HCT116 (cell line): ENCODE data around the gene TNNT2. TPM values are rescaled to one million over a fixed set of nuclear protein-coding genes. Genes with fewer than 3 reads are reported as not detected.

Source experiments
- ATAC-seq: fragments of 200-7000 bp; cut with Tn5 transposase; 2 replicates; pipeline ENCODE4 v1.9.1; 2020; ENCODE audit warnings: mild to moderate bottlenecking, moderate library complexity
- BruUV-seq: library from RNA; stranded (reverse); fragments of 400-500 nt; replicated peaks from 2 replicates; lab custom pipeline; 2021; lab: Mats Ljungman, UMichigan
- CTCF ChIA-PET: fragments of 300-600 bp; sonication (Branson Sonifier 250); formaldehyde crosslinking; loops from one replicate; lab custom pipeline; 2021; ENCODE audit warnings: antibody characterized with exemption; lab: Charles Lee
- POLR2A ChIA-PET: fragments of 300-600, 350-600 bp; sonication (Branson Sonifier 250); formaldehyde crosslinking; loops from one replicate; lab custom pipeline; 2021; ENCODE audit warnings: antibody characterized with exemption; lab: Charles Lee
- RAD21 ChIA-PET, 2 experiments: fragments of 300-600 bp; sonication (Branson Sonifier 250); formaldehyde crosslinking; loops; one replicate each; lab custom pipeline; 2023; ENCODE audit warnings: low total read pairs in 2 of 2; ENCODE audit not compliant: uncharacterized antibody in 2 of 2, unreplicated experiment in 2 of 2, low non-redundant PET in 1 of 2; lab: Charles Lee
- DNase-seq: peaks from one replicate; pipeline ENCODE4 v3.0.0-alpha.2; 2010; ENCODE audit warnings: low read depth, low spot score
- H2AFZ ChIP-seq: fragments of 200-600 bp; shearing (Covaris generic), sonication (generic); 2 replicates; pipeline ENCODE4 v1.6.1; 2017; ENCODE audit warnings: low read depth, mixed run types, mixed read lengths, antibody characterized with exemption, low read length; ENCODE audit not compliant: poor library complexity, severe bottlenecking
- H3K27ac ChIP-seq: 2 replicates; pipeline ENCODE4 v1.5.1; 2012; ENCODE audit warnings: low read depth, low read length
- H3K27me3 ChIP-seq: fragments of 200-600 bp; sonication (generic); 2 replicates; pipeline ENCODE4 v1.6.1; 2016; ENCODE audit warnings: mixed run types, low read length, mixed read lengths; ENCODE audit not compliant: insufficient read depth
- H3K36me3 ChIP-seq, 2 experiments: fragments of 200-500 bp in 1 of 2; fragments of 200-600 bp in 1 of 2; sonication (Bioruptor generic) in 1 of 2; sonication (generic) in 1 of 2; 2 replicates each; pipeline versions ENCODE4 v1.5.1 to v1.6.1; 2014 to 2016; ENCODE audit warnings: low read length in 2 of 2, inconsistent platforms in 1 of 2, mixed read lengths in 1 of 2, mixed run types in 1 of 2; ENCODE audit not compliant: insufficient read depth in 2 of 2, control insufficient read depth in 1 of 2
- H3K4me1 ChIP-seq, 2 experiments: fragments of 200-600 bp in 1 of 2; sonication (generic) in 1 of 2; 2 replicates each; pipeline versions ENCODE4 v1.5.1 to v1.6.1; 2012 to 2017; ENCODE audit warnings: low read length in 2 of 2, inconsistent platforms in 1 of 2, mild to moderate bottlenecking in 1 of 2, mixed read lengths in 1 of 2, mixed run types in 1 of 2, moderate library complexity in 1 of 2; ENCODE audit not compliant: insufficient read depth in 2 of 2, control insufficient read depth in 1 of 2
- H3K4me2 ChIP-seq: fragments of 200-600 bp; sonication (generic); 2 replicates; pipeline ENCODE4 v1.6.1; 2017; ENCODE audit warnings: mixed run types, low read length, mixed read lengths
- H3K4me3 ChIP-seq, 2 experiments: fragments of 200-600 bp in 1 of 2; sonication (generic) in 1 of 2; replicated peaks in 1 of 2; 2 replicates each; pipeline ENCODE4 v1.5.1; 2011 to 2016; ENCODE audit warnings: low read length in 2 of 2, control low read depth in 1 of 2, low read depth in 1 of 2, mild to moderate bottlenecking in 1 of 2, mixed read lengths in 1 of 2, mixed run types in 1 of 2
- H3K79me2 ChIP-seq: fragments of 200-600 bp; sonication (generic); 2 replicates; pipeline ENCODE4 v1.6.1; 2017; ENCODE audit warnings: mild to moderate bottlenecking, mixed run types, low read length, moderate library complexity, mixed read lengths; ENCODE audit not compliant: insufficient read depth
- H3K9ac ChIP-seq: fragments of 200-600 bp; sonication (generic); 2 replicates; pipeline ENCODE4 v1.6.1; 2016; ENCODE audit warnings: low read length, mixed read lengths
- H3K9me2 ChIP-seq: fragments of 200-600 bp; sonication (generic), shearing (Covaris generic); 2 replicates; pipeline ENCODE4 v1.6.1; 2017; ENCODE audit warnings: mixed run types, mild to moderate bottlenecking, moderate library complexity; ENCODE audit not compliant: insufficient read depth
- H3K9me3 ChIP-seq, 2 experiments: fragments of 200-500 bp in 1 of 2; fragments of 200-600 bp in 1 of 2; sonication (Bioruptor generic) in 1 of 2; sonication (generic) in 1 of 2; 2 replicates each; pipeline ENCODE4 v1.6.1; 2014 to 2017; ENCODE audit warnings: low read length in 2 of 2, mixed read lengths in 2 of 2, inconsistent platforms in 1 of 2, low read depth in 1 of 2, mild to moderate bottlenecking in 1 of 2, mixed run types in 1 of 2, moderate library complexity in 1 of 2; ENCODE audit not compliant: control insufficient read depth in 1 of 2, insufficient read depth in 1 of 2
- H4K20me1 ChIP-seq: fragments of 200-600 bp; sonication (generic), shearing (Covaris generic); 2 replicates; pipeline ENCODE4 v1.6.1; 2017; ENCODE audit warnings: mixed run types, mild to moderate bottlenecking, moderate library complexity; ENCODE audit not compliant: insufficient read depth
- CBX3 ChIP-seq: IDR thresholded peaks from 2 replicates; pipeline ENCODE4 v1.6.1; 2012; ENCODE audit warnings: low read depth
- EGR1 ChIP-seq: IDR thresholded peaks from 2 replicates; pipeline ENCODE4 v1.6.1; 2012; ENCODE audit warnings: low read depth
- ELF1 ChIP-seq: IDR thresholded peaks from 2 replicates; pipeline ENCODE4 v1.6.1; 2012; ENCODE audit warnings: low read depth, borderline replicate concordance
- JUND ChIP-seq: IDR thresholded peaks from 2 replicates; pipeline ENCODE4 v1.6.1; 2012
- POLR2A ChIP-seq: IDR thresholded peaks from 2 replicates; pipeline ENCODE4 v1.7.0; 2011; ENCODE audit warnings: borderline replicate concordance; ENCODE audit not compliant: insufficient read depth, insufficient read length; ENCODE audit errors: extremely low read depth
- SIN3A ChIP-seq: IDR thresholded peaks from 2 replicates; pipeline ENCODE4 v1.6.1; 2012; ENCODE audit warnings: low read depth
- YY1 ChIP-seq: IDR thresholded peaks from 2 replicates; pipeline ENCODE4 v1.6.1; 2011; ENCODE audit warnings: low read length, low read depth, moderate library complexity, mild to moderate bottlenecking; ENCODE audit not compliant: insufficient replicate concordance; ENCODE audit errors: extremely low read depth
- ZFX ChIP-seq: fragments of 450-650 bp; IDR thresholded peaks from 2 replicates; pipeline ENCODE4 v1.6.1; 2017
- ZNF274 ChIP-seq: fragments of 200-500 bp; sonication (Bioruptor generic); IDR thresholded peaks from 2 replicates; pipeline ENCODE4 v1.6.1; 2014; ENCODE audit warnings: mild to moderate bottlenecking, low read depth, low read length, inconsistent platforms
- intact Hi-C: fragments of 100-400 bp; cut with micrococcal nuclease; formaldehyde crosslinking; loops from 2 replicates; pipeline ENCODE4 v1.10.0; 2022
- total RNA-seq: library from RNA; stranded (reverse); gene quantifications from one replicate; pipeline ENCODE4 v1.2.1, GENCODE V29; 2021; ENCODE audit not compliant: unreplicated experiment
- TF ChIP-seq, protein P1 (sequence below), 3 experiments: fragments of 200-600 bp in 1 of 3; sonication (generic) in 1 of 3; IDR thresholded peaks in 2 of 3; conservative IDR thresholded peaks in 1 of 3; 2 replicates each; pipeline ENCODE4 v1.5.1; 2012 to 2017; ENCODE audit warnings: low read depth in 2 of 3, low read length in 2 of 3, antibody characterized with exemption in 1 of 3, borderline replicate concordance in 1 of 3, control low read depth in 1 of 3, mild to moderate bottlenecking in 1 of 3, mixed read lengths in 1 of 3, mixed run types in 1 of 3, moderate library complexity in 1 of 3; ENCODE audit not compliant: insufficient read depth in 1 of 3
- TF ChIP-seq, protein P2 (sequence below): IDR thresholded peaks from 2 replicates; pipeline ENCODE4 v1.6.1; 2012
- TF ChIP-seq, protein P3 (sequence below): IDR thresholded peaks from 2 replicates; pipeline ENCODE4 v1.6.1; 2012; ENCODE audit warnings: low read depth
- TF ChIP-seq, protein P4 (sequence below): IDR thresholded peaks from 2 replicates; pipeline ENCODE4 v1.6.1; 2011; ENCODE audit warnings: mild to moderate bottlenecking, low read length, moderate library complexity; ENCODE audit not compliant: insufficient replicate concordance; ENCODE audit errors: extremely low read depth

The TNNT2 gene
- total RNA-seq, 1 experiment from 2014 or later: 2.0 TPM

DNA sequence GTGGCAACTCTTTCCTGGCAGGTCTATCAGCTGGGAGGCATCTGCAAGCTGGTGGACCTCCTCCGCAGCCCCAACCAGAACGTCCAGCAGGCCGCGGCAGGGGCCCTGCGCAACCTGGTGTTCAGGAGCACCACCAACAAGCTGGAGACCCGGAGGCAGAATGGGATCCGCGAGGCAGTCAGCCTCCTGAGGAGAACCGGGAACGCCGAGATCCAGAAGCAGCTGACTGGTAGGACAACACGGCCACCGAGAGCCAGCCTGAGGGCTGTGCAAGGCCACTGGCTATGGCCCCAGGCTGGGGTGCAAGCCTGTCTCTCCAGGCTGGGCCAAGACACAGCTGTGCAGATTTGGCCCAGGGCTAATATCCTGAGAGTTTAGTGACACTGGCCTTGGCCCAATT lies 59.9 kb downstream of the TNNT2 start:
- BruUV-seq: no TSS peak
- ATAC-seq (no peak), DNase-seq (no peak)
- Histone ChIP-seq H3K27ac (no peak overlapping the region), H3K4me1 (no peaks in the 10 kb centered on the region), H3K4me3 (no peak overlapping the region), H4K20me1 (no peaks in the 10 kb centered on the region), H2AFZ (no peak overlapping the region), H3K36me3 (no peaks in the 10 kb centered on the region), H3K9ac (no peak overlapping the region), H3K4me2 (no peak overlapping the region), H3K27me3 (no peaks in the 10 kb centered on the region), H3K9me2 (no peaks in the 10 kb centered on the region), H3K9me3 (no peaks in the 10 kb centered on the region), H3K79me2 (no peaks in the 10 kb centered on the region)
- ChIA-PET CTCF (no interaction called here), POLR2A (no interaction called here), RAD21 (no interaction called here)
- TF ChIP-seq SIN3A (no peak), YY1 (no peak), EGR1 (no peak)
- TF ChIP-seq, protein P1, sequence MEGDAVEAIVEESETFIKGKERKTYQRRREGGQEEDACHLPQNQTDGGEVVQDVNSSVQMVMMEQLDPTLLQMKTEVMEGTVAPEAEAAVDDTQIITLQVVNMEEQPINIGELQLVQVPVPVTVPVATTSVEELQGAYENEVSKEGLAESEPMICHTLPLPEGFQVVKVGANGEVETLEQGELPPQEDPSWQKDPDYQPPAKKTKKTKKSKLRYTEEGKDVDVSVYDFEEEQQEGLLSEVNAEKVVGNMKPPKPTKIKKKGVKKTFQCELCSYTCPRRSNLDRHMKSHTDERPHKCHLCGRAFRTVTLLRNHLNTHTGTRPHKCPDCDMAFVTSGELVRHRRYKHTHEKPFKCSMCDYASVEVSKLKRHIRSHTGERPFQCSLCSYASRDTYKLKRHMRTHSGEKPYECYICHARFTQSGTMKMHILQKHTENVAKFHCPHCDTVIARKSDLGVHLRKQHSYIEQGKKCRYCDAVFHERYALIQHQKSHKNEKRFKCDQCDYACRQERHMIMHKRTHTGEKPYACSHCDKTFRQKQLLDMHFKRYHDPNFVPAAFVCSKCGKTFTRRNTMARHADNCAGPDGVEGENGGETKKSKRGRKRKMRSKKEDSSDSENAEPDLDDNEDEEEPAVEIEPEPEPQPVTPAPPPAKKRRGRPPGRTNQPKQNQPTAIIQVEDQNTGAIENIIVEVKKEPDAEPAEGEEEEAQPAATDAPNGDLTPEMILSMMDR (IDR thresholded peaks at IDR 0.05 in 2 of 3, conservative IDR thresholded peaks at IDR 0.05 in 1 of 3; ENCODE audit: borderline replicate concordance in 1 of 3, insufficient read depth in 1 of 3, low read depth in 2 of 3, low read length in 2 of 3): no peak
- intact Hi-C loops: no loop called here

DNA sequence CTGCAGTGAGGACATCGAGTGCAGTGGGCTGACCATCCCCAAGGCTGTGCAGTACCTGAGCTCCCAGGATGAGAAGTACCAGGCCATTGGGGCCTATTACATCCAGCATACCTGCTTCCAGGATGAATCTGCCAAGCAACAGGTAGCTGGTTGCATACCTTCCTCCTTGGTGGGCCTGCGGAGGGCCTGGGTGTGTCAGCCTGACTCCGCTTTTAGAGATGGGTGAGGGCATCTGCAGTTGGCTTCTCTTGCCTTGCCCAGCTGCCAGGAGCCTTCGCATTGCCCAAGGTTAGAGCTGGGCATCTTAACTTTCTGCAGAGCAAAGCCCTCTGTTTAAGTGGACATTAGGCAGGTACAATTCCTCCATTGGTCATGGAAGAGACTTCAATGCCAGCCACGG lies 60.9 kb downstream of the TNNT2 start:
- ChIA-PET RAD21 (interaction anchor here in 1 of 2 experiments (1.0 kb wide), 1 partner anchor 62 kb away, joined by 3 read pairs; no protein-coding TSS in a partner anchor), POLR2A (no interaction called here), CTCF (no interaction called here)
- Histone ChIP-seq H3K27me3 (no peaks in the 10 kb centered on the region), H3K79me2 (no peaks in the 10 kb centered on the region), H3K36me3 (no peaks in the 10 kb centered on the region), H3K9me3 (no peaks in the 10 kb centered on the region), H3K4me1 (peaks cover 3 to 8% of the 10 kb centered on the region in 2 experiments; a peak in 1 of 4 replicates), H3K27ac (no peak overlapping the region), H3K4me3 (no peak overlapping the region), H3K9me2 (no peaks in the 10 kb centered on the region), H3K9ac (no peak overlapping the region), H4K20me1 (no peaks in the 10 kb centered on the region), H2AFZ (no peak overlapping the region), H3K4me2 (no peak overlapping the region)
- no peak for ATAC-seq
- BruUV-seq: no TSS peak
- intact Hi-C loops: no loop called here
- no peak for DNase-seq
- TF ChIP-seq, protein P2, sequence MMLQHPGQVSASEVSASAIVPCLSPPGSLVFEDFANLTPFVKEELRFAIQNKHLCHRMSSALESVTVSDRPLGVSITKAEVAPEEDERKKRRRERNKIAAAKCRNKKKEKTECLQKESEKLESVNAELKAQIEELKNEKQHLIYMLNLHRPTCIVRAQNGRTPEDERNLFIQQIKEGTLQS: no peak
- TF ChIP-seq, protein P3, sequence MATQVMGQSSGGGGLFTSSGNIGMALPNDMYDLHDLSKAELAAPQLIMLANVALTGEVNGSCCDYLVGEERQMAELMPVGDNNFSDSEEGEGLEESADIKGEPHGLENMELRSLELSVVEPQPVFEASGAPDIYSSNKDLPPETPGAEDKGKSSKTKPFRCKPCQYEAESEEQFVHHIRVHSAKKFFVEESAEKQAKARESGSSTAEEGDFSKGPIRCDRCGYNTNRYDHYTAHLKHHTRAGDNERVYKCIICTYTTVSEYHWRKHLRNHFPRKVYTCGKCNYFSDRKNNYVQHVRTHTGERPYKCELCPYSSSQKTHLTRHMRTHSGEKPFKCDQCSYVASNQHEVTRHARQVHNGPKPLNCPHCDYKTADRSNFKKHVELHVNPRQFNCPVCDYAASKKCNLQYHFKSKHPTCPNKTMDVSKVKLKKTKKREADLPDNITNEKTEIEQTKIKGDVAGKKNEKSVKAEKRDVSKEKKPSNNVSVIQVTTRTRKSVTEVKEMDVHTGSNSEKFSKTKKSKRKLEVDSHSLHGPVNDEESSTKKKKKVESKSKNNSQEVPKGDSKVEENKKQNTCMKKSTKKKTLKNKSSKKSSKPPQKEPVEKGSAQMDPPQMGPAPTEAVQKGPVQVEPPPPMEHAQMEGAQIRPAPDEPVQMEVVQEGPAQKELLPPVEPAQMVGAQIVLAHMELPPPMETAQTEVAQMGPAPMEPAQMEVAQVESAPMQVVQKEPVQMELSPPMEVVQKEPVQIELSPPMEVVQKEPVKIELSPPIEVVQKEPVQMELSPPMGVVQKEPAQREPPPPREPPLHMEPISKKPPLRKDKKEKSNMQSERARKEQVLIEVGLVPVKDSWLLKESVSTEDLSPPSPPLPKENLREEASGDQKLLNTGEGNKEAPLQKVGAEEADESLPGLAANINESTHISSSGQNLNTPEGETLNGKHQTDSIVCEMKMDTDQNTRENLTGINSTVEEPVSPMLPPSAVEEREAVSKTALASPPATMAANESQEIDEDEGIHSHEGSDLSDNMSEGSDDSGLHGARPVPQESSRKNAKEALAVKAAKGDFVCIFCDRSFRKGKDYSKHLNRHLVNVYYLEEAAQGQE: no peak
- TF ChIP-seq, protein P4, sequence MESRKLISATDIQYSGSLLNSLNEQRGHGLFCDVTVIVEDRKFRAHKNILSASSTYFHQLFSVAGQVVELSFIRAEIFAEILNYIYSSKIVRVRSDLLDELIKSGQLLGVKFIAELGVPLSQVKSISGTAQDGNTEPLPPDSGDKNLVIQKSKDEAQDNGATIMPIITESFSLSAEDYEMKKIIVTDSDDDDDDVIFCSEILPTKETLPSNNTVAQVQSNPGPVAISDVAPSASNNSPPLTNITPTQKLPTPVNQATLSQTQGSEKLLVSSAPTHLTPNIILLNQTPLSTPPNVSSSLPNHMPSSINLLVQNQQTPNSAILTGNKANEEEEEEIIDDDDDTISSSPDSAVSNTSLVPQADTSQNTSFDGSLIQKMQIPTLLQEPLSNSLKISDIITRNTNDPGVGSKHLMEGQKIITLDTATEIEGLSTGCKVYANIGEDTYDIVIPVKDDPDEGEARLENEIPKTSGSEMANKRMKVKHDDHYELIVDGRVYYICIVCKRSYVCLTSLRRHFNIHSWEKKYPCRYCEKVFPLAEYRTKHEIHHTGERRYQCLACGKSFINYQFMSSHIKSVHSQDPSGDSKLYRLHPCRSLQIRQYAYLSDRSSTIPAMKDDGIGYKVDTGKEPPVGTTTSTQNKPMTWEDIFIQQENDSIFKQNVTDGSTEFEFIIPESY: no peak
- TF ChIP-seq ZFX (no peak), POLR2A (no peak), JUND (no peak), SIN3A (no peak), CBX3 (no peak), ZNF274 (no peak), ELF1 (no peak)
